Left cardiac atrium (tissue), 4 donors: ENCODE results near the gene MSH2. TPM values are rescaled to one million over a fixed set of nuclear protein-coding genes. Genes with fewer than 3 reads are reported as not detected.
"Not testable (repeated sequence)": the region's sequence is repeated elsewhere in the genome, so short reads cannot be mapped to it uniquely, and the experiment has no call there.

Experiments used
- ATAC-seq, 2 donors: fragments of 200-7000 bp; cut with Tn5 transposase; one replicate each; pipeline ENCODE4 v1.9.1; 2020; ENCODE audit warnings: mild to moderate bottlenecking in 2 of 2, moderate library complexity in 2 of 2
- DNase-seq: peaks from one replicate; pipeline ENCODE4 v3.0.0-alpha.2; 2020
- intact Hi-C, 2 donors: fragments of 100-400 bp; cut with DNase I; formaldehyde crosslinking; loops; one replicate each; pipeline versions ENCODE4 v1.14.1 to v1.15.1; 2022 to 2023
- long read RNA-seq: library from polyadenylated mRNA; unstranded; transcript quantifications from one replicate; pipeline ENCODE4 v2.0.0, GENCODE V29; 2021
- total RNA-seq, 2 donors: library from RNA; stranded (reverse); fragmentation: NEBNext Ultra II Directional; extraction: Animal tissue kit (Norgen Biotek cat#: 25700); gene quantifications; one replicate each; pipeline ENCODE4 v1.2.1, GENCODE V29; 2021
- donor health status: DM: no; HTN: yes; CAD: no.
- donor health status: DM: no; HTN: yes; CAD: no; lungs with severe emphysema.
- donor health status: DM: yes; HTN: yes; CAD: no.
- donor health status: Dilated cardiomyopathy.

MSH2 gene
- 10 to 100 TPM; 11.4 to 13.5 TPM for total RNA-seq
- long read RNA-seq, transcript MSH2-201 (16 exons, 3,307 nt) = major isoform, 8 of 15 reads
- long read RNA-seq, partial matches to known transcripts = 3 of 15 reads
- long read RNA-seq, other reads (novel, unspliced or antisense) = 4 of 15 reads

DNA sequence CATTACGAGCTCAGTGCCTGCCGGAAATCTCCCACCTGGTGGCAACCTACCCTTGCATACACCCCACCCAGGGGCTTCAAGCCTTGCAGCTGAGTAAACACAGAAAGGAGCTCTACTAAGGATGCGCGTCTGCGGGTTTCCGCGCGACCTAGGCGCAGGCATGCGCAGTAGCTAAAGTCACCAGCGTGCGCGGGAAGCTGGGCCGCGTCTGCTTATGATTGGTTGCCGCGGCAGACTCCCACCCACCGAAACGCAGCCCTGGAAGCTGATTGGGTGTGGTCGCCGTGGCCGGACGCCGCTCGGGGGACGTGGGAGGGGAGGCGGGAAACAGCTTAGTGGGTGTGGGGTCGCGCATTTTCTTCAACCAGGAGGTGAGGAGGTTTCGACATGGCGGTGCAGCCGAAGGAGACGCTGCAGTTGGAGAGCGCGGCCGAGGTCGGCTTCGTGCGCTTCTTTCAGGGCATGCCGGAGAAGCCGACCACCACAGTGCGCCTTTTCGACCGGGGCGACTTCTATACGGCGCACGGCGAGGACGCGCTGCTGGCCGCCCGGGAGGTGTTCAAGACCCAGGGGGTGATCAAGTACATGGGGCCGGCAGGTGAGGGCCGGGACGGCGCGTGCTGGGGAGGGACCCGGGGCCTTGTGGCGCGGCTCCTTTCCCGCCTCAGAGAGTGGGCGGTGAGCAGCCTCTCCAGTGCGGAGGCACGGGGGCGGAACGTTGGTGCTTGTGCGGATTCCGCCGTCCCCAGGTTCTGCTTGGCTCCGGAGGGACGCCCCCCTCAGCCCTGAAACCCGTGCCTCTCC lies at the start of gene MSH2:
TSS of gene MSH2 (plus strand) at position 352 of the 804 bp plus-strand sequence. CDS start at position 388, 36 bp downstream.
- DNase-seq = peak; percentile 95
- intact Hi-C loops = no loop called here
- peak; percentile 99 for ATAC-seq

DNA sequence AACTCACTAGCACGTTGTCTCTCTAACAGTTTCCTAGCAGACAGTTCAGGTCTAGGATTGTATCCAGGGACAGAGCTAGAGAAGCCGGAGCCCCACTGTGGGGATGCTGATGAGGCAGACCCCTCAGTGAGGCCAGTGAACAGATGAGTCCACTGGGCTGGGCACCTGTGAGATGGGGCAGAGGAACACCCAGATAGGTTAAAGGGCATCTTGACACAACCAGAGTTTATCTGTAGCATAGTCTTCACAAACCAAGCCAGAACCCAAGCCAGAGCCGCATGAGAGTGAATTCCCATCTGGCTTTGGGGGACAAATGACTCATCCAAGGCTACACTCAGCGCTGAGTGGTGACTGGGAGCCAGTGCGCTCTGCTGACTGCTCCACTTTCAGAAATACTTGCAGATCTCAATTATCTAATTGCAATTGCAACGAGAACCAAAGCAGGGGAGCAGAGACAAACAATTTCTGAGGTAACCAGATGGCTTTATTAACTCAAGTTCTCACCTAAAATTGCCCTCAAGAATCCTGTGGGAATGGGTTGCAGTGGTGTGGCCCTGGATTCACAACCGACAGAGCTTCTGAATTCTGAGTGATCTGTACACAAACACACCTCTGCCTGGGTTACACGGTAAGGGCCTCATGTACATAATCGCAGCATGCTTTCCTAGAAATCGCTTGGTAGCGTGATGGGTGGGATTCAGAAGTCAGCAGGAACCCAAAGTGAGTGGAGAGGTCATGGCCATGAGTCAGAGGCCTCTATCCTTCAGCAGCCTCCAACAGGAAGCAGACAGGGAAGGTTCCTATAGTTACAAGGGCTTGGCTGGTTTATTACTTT lies 48.7 kb upstream of the MSH2 start:
- intact Hi-C loops = no loop called here
- ATAC-seq (no peak), DNase-seq (no peak)

DNA sequence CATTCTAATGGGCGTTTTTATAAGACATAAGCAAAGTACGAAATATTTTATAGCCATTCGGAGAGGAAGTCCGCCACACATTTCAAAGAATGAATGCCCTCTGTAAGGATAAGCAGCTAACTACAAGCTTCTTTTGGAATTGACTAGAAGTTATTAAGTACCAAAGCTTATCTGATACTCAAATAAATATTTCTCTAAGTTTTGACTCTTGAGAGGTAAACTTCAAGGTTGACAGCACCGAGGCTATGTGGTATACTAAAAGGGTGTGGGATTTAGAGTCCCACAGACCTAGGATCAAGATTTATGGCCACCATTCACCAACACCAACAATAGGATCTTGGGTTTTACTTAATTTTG lies 48.1 kb upstream of the MSH2 start:
- intact Hi-C loops = no loop called here
- no peak for ATAC-seq
- DNase-seq = no peak

DNA sequence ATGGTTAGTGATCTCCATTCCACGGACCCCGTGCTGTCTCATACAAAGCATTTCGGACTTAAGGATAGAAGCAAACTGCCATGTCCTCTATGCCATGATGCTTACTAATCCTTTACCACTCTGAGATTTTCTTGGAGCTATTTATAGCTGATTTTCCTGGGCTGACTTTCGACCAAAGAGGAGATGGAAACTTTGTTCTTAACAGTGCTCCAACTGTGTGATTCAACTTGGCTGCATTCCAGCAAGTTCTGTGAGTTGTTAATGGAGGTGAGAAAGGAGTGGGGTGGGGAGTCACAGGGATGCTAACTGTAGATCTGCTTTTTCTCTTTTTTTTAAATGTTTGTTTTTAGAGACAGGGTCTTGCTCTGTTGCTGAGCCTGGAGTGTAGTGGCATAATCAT lies 45.5 kb upstream of the MSH2 start:
- DNase-seq (peak; percentile 24), ATAC-seq (peak in 1 of 2 donors; percentile 78)
- intact Hi-C loops = no loop called here

DNA sequence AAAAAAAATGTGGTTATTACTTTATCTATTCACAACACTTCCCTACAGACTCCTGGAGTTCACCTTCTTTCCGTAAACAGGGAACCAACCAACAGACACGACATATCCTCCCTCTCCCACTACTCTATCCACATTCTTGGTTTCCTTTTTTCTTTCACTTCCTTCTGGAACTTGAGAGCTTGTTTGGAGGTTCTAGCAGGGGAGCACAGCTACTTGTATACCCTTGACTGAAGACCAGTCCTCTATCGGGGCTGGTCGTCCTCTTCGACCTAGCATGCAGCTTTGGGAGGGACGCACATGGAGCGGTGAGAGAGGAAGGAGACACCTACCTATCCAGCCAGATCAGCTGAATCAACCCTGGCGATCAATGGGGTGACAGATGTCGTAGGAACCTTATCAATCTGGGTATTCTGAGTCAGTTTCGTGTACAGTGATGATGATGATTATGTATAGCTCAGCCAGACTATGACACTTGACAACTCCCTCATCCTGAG lies 43.5 kb upstream of the MSH2 start:
- ATAC-seq = no peak
- intact Hi-C loops = no loop called here

DNA sequence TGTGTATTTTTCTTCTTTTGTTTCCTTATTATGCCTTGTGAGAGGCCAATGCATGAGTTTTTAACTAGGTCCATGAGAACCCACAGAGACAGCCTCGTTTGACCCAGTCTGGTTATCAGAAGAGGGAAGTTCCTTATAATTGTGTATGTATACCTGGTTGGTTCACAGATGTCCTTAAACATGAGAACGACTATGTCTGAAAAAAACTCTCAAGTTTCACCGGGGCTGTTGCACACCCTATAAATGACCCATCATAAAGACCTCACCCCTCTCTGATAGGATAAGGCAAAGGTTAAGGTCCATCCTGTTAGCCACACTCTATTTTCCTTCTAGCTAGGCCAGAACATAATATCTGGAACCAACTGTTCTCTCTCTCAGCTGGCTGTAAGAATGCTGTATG lies 42.7 kb upstream of the MSH2 start:
- no peak for DNase-seq
- no peak for ATAC-seq
- intact Hi-C loops = no loop called here

More for the DNA sequence above, 43.5 kb upstream of the MSH2 start:
- DNase-seq = no peak

DNA sequence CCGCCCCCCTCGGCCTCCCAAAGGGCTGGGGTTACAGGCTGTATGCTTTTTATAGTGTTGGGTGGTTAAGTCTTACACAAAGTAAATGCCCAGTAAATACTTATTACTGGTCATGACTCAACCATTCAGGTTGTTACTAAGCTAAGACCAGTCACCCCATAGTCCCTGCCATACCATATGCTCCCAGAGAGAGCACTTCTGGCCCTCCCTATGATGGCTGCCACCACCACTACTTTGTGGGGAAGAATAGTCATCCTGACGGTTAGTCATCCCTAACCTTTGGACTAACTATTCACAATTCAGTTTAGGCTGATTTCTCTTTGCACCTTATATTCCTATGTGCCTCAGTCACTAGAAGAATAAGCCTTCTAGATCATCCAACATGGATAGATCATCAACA lies 42.0 kb upstream of the MSH2 start:
- intact Hi-C loops = no loop called here
- no peak for DNase-seq
- no peak for ATAC-seq

DNA sequence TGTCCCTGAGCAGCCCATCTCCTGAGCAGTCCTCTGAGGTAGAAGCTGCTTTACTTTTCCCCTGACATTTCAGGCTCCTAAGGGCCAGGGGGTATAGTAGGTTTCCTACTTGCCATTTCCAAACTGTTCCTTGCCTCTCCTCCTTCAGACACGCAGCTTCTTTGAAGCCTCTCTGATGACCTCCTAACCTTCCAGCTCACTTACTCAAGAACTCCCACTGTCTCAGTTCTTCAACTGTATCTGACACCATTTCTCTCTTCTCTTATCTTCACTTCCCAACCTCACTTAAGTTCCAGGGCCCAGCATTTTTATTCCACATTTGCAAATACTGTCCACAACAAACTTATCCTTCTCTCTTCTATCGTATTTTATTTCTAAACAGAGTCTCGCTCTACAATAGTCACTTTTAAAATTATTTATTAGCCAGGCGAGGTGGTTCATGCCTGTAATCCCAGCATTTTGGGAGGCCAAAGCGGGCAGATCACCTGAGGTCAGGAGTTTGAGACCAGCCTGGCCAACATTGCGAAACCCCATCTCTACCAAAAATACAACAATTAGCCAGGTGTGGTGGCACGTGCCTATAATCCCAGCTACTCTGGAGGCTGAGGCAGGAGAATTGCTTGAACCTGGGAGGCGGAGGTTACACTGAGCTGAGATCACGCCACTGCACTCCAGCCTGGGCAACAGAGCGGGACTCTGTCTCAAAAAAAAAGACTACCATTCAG lies 41.3 kb upstream of the MSH2 start:
- intact Hi-C loops, ATAC-seq, DNase-seq: not testable (repeated sequence)

DNA sequence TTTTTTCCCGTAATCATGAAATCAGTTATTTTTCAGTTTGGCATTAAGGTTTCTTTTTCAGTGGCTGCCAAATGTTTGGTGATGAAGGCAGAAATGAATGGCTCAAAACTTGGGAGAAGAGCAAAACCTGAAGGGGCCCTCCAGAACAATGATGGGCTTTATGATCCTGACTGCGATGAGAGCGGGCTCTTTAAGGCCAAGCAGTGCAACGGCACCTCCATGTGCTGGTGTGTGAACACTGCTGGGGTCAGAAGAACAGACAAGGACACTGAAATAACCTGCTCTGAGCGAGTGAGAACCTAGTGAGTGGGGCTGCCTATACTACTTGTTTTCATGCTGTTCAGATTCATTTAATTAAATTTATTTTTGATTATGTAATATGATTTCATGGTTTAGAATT lies 29.2 kb upstream of the MSH2 start:
- intact Hi-C loops = no loop called here
- DNase-seq = no peak
- ATAC-seq = peak in 1 of 2 donors; percentile 25

DNA sequence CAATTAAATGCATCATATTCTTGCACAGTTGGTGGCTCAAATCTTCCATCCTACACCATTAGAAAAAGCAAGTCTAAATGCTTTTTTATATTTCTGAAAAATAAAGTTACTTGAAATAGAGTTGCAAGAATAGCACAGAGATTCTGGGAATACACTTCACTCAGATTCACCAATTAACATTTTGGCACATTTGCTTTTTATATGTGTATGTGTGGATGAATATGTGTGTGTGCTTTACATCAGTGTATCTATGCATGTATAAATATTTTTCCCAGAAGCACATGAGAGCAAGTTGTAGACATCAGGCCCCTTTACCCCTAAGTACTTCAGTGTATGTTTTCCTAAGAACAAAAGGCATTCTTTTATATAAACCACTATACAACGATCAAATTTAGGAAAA lies 27.6 kb upstream of the MSH2 start:
- DNase-seq = no peak
- intact Hi-C loops = no loop called here
- no peak for ATAC-seq

DNA sequence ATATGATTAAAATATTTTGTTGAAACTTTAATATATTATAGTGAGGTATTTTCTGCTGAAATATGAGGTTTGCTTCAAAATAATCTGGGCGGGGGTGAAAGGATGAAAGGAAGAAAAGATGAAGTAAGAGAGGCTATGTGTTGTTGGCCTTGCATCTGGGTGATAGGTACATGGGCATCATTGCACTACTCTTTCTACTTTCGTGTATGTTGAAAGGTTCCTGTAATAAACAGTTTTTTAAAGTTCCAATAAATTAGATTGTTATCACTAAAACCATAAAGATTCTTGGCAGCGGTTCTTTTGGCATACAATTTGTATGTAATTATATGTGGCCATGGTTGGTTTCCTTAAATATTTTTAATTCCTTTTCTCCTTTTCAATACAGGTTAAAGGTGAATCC lies 23.6 kb upstream of the MSH2 start:
- intact Hi-C loops = no loop called here
- no peak for ATAC-seq
- no peak for DNase-seq

DNA sequence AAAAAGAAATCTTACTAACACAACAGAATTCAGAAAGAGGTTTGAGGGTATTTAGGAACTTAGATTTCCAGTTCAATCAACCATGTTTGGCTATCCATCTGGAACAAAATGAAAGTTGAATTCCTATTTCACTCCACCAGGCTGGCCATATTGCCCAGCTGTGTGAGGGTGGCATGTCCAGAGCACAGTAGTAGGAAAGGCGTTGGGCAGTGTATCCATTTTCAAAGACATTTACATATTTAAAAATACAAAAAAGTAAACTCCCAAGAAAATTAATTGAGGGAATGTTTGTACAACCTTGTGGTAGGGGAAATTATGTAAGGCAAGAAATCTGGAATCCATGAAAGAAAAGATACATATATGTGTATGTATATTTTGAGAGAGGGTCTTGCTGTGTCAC lies 21.5 kb upstream of the MSH2 start:
- ATAC-seq = no peak

DNA sequence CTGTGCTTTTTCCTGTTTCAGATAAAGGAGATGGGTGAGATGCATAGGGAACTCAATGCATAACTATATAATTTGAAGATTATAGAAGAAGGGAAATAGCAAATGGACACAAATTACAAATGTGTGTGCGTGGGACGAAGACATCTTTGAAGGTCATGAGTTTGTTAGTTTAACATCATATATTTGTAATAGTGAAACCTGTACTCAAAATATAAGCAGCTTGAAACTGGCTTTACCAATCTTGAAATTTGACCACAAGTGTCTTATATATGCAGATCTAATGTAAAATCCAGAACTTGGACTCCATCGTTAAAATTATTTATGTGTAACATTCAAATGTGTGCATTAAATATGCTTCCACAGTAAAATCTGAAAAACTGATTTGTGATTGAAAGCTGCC lies 16.4 kb upstream of the MSH2 start:
- intact Hi-C loops = loop anchor here (5.0 to 10.0 kb wide), 2 partner anchors 49 to 412 kb away; no protein-coding TSS in a partner anchor
- no peak for DNase-seq
- no peak for ATAC-seq

More for the DNA sequence above, 21.5 kb upstream of the MSH2 start:
- DNase-seq = no peak
- intact Hi-C loops = loop anchor here in 1 of 2 donors (10.0 kb wide), 1 partner anchor 407 kb away; no protein-coding TSS in a partner anchor

DNA sequence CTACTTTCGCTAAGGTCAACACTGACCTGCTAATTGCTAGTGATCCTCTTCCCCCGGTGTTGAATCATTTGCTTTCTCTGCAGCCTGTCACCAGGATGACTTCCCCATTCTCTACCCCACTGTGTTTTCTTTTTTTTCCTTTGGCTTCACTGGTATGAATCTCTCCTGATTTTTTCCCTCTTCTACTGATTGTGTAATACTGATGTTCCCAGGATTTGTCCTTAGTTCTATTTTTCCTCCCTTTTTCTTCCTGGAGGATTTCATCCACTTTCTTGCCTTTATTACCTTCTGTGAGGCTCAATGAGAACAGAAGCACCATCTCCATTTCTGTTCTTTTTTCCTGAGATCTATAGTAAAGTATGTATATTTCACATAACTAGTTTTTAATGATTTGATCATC lies 14.1 kb upstream of the MSH2 start:
- intact Hi-C loops = loop anchor here (1.0 to 10.0 kb wide), 3 partner anchors 52 to 414 kb away; no protein-coding TSS in a partner anchor
- DNase-seq (no peak), ATAC-seq (no peak)

DNA sequence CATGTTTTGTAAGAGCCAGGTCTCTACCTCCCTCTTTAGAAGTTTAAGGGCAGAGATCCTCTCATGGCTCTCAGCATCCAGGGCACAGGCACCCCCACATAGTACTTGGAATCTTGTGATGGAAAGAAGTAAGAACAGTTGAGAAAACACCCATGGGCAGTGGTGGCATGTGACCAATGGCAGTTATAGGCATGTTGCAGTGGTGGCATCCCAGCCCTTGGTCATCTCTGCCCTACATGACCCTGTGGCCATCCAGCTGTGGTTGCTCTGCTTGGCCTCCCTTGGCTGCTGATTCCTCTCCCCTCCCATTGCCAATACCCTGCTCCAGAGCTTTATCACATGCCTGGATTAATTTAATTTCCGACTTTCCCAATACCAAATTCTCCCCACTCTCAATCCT lies 13.3 kb upstream of the MSH2 start:
- DNase-seq (no peak), ATAC-seq (no peak)
- intact Hi-C loops = loop anchor here (5.0 to 10.0 kb wide), 2 partner anchors 52 to 415 kb away; no protein-coding TSS in a partner anchor

DNA sequence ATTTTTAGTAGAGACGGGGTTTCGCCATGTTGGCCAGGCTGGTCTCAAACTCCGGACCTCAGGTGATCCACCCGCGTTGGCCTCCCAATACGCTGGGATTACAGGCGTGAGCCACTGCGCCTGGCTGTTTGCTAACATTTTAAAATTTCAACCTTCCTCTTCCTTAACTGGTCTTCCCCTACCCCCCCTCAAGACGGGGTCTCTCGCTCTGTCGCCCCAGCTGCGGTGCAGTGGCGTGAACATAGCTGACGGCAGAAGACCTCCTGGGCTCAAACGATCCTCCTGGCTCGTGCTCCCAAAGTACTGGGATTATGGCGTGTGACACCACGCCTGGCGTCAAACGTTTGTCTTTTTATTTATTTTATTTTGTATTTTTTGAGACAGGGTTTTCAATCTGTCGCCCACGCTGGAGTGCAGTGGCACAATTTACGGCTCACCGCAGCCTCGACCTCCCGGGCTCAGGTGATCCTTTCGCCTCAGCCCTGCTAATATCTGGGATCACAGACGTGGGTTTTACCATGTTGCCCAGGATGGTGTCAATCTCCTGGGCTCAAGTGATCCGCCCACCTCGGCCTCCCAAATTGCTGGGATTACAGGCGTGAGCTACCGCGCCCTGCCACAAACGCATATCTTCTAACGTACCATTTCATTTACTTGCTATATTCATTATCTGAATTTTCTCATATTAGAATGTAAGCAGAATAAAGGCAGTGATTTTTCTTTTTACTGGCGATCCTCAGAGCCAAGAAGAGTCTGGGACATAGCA lies 984 bp upstream of the MSH2 start:
- no peak for DNase-seq
- ATAC-seq = no peak
- intact Hi-C loops = no loop called here

DNA sequence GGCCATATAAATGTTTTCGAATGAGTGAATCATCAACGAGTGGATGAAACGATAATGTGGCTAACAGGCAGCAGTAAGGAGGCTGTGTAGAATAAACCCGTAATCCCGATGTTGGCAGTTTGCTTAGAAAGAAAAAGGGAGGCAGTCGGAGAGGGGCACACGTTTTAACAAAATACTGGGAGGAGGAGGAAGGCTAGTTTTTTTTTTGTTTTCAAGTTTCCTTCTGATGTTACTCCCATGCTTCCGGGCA lies 476 bp upstream of the MSH2 start:
- ATAC-seq (peak in 1 of 2 donors; percentile 26), DNase-seq (no peak)
- intact Hi-C loops = no loop called here

DNA sequence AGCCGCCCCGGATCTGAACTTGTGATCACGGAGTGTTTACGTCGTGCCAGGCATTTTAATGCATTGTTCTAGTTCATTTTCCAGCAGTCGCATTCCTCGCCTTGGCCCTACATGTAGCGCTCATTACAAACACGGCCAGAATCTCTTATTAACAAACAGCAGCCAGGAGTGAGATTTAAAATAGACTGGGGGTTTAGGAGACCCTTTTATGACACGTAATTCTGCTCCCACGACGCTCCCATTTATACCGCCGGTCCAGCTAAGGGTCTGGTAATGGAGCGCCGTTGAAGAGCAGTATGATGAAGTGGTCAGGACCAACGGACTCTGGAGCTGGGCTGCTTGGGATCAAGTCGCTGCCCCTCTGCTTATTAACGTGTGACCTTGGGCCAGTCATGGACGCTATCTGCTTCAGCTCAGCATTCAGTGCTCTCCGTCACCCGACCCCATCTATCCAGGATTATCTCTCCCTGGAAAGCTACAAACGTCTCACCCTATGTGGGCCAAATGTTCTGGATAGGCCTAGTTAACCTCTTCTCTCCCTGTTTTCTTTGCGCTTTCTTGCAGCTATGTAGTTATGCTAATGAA lies 745 bp downstream of the MSH2 start:
- intact Hi-C loops = no loop called here
- no peak for DNase-seq
- ATAC-seq = peak in 1 of 2 donors; percentile 16
